ENCODE measurements around the gene OCA2. TPM values are rescaled to one million over a fixed set of nuclear protein-coding genes. Genes with fewer than 3 reads are reported as not detected.

OCA2 gene
- polyA plus RNA-seq, 1 donor from 2014 or later = 0.97 TPM

DNA sequence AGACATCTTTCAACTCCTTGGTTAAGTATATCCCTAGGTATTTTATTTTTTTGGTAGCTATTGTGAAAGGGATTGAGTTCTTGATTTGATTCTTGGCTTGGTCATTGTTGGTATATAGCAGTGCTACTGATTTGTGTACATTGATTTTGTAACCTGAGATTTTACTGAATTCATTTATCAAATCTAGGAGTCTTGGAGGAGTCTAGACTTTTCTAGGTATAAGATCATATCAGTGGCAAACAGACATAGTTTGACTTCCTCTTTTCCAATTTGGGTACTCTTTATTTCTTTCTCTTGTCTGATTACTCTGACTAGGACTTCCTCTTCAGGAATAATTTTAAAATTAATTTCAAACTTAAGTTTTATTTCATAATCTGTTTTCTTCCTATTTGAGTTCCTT is 125.2 kb downstream of the OCA2 start:
- Histone ChIP-seq H3K4me3 (ENCODE audit: low read length) (no peak overlapping the region), H2AFZ (ENCODE audit: low read depth, low read length) (no peak overlapping the region), H4K20me1 (ENCODE audit: insufficient read depth) (no peaks in the 10 kb centered on the region), H3K27me3 (ENCODE audit: insufficient read depth, low read depth, low read length) (no peaks in the 10 kb centered on the region), H3K36me3 (ENCODE audit: insufficient read depth, low read length) (no peaks in the 10 kb centered on the region), H3K9ac (ENCODE audit: low read length) (no peak overlapping the region), H3F3A (ENCODE audit: insufficient read depth, low read length, poor library complexity, severe bottlenecking) (no peaks in the 10 kb centered on the region), H3K9me3 (ENCODE audit: low read length) (no peaks in the 10 kb centered on the region), H3K4me2 (ENCODE audit: low read length) (no peak overlapping the region), H3K27ac (ENCODE audit: low read length) (no peak overlapping the region), H3K79me2 (replicated peaks; ENCODE audit: insufficient read depth, low read length) (no peaks in the 10 kb centered on the region), H3K9me2 (ENCODE audit: insufficient read depth, low read length) (no peaks in the 10 kb centered on the region)
- TF ChIP-seq, protein P1, sequence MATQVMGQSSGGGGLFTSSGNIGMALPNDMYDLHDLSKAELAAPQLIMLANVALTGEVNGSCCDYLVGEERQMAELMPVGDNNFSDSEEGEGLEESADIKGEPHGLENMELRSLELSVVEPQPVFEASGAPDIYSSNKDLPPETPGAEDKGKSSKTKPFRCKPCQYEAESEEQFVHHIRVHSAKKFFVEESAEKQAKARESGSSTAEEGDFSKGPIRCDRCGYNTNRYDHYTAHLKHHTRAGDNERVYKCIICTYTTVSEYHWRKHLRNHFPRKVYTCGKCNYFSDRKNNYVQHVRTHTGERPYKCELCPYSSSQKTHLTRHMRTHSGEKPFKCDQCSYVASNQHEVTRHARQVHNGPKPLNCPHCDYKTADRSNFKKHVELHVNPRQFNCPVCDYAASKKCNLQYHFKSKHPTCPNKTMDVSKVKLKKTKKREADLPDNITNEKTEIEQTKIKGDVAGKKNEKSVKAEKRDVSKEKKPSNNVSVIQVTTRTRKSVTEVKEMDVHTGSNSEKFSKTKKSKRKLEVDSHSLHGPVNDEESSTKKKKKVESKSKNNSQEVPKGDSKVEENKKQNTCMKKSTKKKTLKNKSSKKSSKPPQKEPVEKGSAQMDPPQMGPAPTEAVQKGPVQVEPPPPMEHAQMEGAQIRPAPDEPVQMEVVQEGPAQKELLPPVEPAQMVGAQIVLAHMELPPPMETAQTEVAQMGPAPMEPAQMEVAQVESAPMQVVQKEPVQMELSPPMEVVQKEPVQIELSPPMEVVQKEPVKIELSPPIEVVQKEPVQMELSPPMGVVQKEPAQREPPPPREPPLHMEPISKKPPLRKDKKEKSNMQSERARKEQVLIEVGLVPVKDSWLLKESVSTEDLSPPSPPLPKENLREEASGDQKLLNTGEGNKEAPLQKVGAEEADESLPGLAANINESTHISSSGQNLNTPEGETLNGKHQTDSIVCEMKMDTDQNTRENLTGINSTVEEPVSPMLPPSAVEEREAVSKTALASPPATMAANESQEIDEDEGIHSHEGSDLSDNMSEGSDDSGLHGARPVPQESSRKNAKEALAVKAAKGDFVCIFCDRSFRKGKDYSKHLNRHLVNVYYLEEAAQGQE (IDR thresholded peaks at IDR 0.05; ENCODE audit: borderline replicate concordance) = no peak
- no peak for TF ChIP-seq EZH2 (IDR thresholded peaks at IDR 0.05; ENCODE audit: borderline replicate concordance, insufficient read depth, low read length, poor library complexity, severe bottlenecking)
- no peak for TF ChIP-seq TAF1 (IDR thresholded peaks at IDR 0.05; ENCODE audit: low read depth)
- TF ChIP-seq SMC3 (conservative IDR thresholded peaks at IDR 0.05; ENCODE audit: poor library complexity) = no peak
- TF ChIP-seq MXI1 (conservative IDR thresholded peaks at IDR 0.05; ENCODE audit: poor library complexity, severe bottlenecking) = no peak
- TF ChIP-seq EP300 (conservative IDR thresholded peaks at IDR 0.05; ENCODE audit: poor library complexity, severe bottlenecking) = no peak
- TF ChIP-seq POLR2AphosphoS5 (IDR thresholded peaks at IDR 0.05) = no peak
- no peak for TF ChIP-seq RAD21 (conservative IDR thresholded peaks at IDR 0.05)
- TF ChIP-seq, protein P2, sequence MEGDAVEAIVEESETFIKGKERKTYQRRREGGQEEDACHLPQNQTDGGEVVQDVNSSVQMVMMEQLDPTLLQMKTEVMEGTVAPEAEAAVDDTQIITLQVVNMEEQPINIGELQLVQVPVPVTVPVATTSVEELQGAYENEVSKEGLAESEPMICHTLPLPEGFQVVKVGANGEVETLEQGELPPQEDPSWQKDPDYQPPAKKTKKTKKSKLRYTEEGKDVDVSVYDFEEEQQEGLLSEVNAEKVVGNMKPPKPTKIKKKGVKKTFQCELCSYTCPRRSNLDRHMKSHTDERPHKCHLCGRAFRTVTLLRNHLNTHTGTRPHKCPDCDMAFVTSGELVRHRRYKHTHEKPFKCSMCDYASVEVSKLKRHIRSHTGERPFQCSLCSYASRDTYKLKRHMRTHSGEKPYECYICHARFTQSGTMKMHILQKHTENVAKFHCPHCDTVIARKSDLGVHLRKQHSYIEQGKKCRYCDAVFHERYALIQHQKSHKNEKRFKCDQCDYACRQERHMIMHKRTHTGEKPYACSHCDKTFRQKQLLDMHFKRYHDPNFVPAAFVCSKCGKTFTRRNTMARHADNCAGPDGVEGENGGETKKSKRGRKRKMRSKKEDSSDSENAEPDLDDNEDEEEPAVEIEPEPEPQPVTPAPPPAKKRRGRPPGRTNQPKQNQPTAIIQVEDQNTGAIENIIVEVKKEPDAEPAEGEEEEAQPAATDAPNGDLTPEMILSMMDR (IDR thresholded peaks at IDR 0.05; ENCODE audit: poor library complexity, severe bottlenecking) = no peak

- no peaks in the 10 kb centered on the region for H3F3A ChIP-seq (ENCODE audit: insufficient read depth, low read length, poor library complexity, severe bottlenecking)
- H3K9me3 ChIP-seq (ENCODE audit: low read length) = no peaks in the 10 kb centered on the region
- no peaks in the 10 kb centered on the region for H3K9me2 ChIP-seq (ENCODE audit: insufficient read depth, low read length)
- no peaks in the 10 kb centered on the region for H3K79me2 ChIP-seq (replicated peaks; ENCODE audit: insufficient read depth, low read length)
- H4K20me1 ChIP-seq (ENCODE audit: insufficient read depth) = no peaks in the 10 kb centered on the region
- H2AFZ ChIP-seq (ENCODE audit: low read depth, low read length) = no peak overlapping the region
- no peak overlapping the region for H3K4me2 ChIP-seq (ENCODE audit: low read length)
- H3K36me3 ChIP-seq (ENCODE audit: insufficient read depth, low read length) = no peaks in the 10 kb centered on the region
- H3K27ac ChIP-seq (ENCODE audit: low read length) = no peak overlapping the region
- TF ChIP-seq, protein P2 (IDR thresholded peaks at IDR 0.05; ENCODE audit: poor library complexity, severe bottlenecking) = no peak
- TF ChIP-seq RAD21 (conservative IDR thresholded peaks at IDR 0.05) (no peak), MXI1 (conservative IDR thresholded peaks at IDR 0.05; ENCODE audit: poor library complexity, severe bottlenecking) (no peak), POLR2AphosphoS5 (IDR thresholded peaks at IDR 0.05) (no peak), TAF1 (IDR thresholded peaks at IDR 0.05; ENCODE audit: low read depth) (no peak), EZH2 (IDR thresholded peaks at IDR 0.05; ENCODE audit: borderline replicate concordance, insufficient read depth, low read length, poor library complexity, severe bottlenecking) (no peak), SMC3 (conservative IDR thresholded peaks at IDR 0.05; ENCODE audit: poor library complexity) (no peak), EP300 (conservative IDR thresholded peaks at IDR 0.05; ENCODE audit: poor library complexity, severe bottlenecking) (no peak)
- TF ChIP-seq, protein P1 (IDR thresholded peaks at IDR 0.05; ENCODE audit: borderline replicate concordance) = no peak
- no peak overlapping the region for H3K4me3 ChIP-seq (ENCODE audit: low read length)
- H3K9ac ChIP-seq (ENCODE audit: low read length) = no peak overlapping the region
- no peaks in the 10 kb centered on the region for H3K27me3 ChIP-seq (ENCODE audit: insufficient read depth, low read depth, low read length)
Observed at GRCh38 chr15:27970661-27971392, 128.3 kb downstream of the OCA2 start.

Measured in neural cell (in vitro differentiated cells).